ENCODE measurements around the gene IRF1.

DNA sequence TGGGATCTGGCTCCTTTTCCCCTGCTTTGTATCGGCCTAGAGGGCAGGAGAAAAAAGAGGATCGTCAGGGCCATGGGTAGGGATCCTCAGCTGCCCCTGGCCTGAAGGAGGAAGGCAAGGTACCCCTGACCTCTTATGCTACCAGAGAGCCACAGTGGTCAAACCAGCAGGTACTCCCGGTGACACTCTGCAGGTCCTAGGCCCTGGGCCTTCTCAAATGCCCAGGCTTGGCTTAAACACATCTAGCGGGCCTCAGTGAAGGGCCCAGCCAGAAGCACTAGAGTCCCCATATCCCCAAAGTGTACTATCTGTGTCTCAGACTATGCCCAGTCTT, 3.5 kb downstream of the IRF1 start:
- TF ChIP-seq JUND (IDR thresholded peaks at IDR 0.05) (no peak), EGR1 (IDR thresholded peaks at IDR 0.05; ENCODE audit: low read depth in 2 of 2) (no peak)
- TF ChIP-seq, protein P1, sequence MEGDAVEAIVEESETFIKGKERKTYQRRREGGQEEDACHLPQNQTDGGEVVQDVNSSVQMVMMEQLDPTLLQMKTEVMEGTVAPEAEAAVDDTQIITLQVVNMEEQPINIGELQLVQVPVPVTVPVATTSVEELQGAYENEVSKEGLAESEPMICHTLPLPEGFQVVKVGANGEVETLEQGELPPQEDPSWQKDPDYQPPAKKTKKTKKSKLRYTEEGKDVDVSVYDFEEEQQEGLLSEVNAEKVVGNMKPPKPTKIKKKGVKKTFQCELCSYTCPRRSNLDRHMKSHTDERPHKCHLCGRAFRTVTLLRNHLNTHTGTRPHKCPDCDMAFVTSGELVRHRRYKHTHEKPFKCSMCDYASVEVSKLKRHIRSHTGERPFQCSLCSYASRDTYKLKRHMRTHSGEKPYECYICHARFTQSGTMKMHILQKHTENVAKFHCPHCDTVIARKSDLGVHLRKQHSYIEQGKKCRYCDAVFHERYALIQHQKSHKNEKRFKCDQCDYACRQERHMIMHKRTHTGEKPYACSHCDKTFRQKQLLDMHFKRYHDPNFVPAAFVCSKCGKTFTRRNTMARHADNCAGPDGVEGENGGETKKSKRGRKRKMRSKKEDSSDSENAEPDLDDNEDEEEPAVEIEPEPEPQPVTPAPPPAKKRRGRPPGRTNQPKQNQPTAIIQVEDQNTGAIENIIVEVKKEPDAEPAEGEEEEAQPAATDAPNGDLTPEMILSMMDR (IDR thresholded peaks at IDR 0.05; ENCODE audit: low read depth, low read length, missing input control): no peak
- TF ChIP-seq, protein P2, sequence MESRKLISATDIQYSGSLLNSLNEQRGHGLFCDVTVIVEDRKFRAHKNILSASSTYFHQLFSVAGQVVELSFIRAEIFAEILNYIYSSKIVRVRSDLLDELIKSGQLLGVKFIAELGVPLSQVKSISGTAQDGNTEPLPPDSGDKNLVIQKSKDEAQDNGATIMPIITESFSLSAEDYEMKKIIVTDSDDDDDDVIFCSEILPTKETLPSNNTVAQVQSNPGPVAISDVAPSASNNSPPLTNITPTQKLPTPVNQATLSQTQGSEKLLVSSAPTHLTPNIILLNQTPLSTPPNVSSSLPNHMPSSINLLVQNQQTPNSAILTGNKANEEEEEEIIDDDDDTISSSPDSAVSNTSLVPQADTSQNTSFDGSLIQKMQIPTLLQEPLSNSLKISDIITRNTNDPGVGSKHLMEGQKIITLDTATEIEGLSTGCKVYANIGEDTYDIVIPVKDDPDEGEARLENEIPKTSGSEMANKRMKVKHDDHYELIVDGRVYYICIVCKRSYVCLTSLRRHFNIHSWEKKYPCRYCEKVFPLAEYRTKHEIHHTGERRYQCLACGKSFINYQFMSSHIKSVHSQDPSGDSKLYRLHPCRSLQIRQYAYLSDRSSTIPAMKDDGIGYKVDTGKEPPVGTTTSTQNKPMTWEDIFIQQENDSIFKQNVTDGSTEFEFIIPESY (IDR thresholded peaks at IDR 0.05): no peak
- TF ChIP-seq, protein P3, sequence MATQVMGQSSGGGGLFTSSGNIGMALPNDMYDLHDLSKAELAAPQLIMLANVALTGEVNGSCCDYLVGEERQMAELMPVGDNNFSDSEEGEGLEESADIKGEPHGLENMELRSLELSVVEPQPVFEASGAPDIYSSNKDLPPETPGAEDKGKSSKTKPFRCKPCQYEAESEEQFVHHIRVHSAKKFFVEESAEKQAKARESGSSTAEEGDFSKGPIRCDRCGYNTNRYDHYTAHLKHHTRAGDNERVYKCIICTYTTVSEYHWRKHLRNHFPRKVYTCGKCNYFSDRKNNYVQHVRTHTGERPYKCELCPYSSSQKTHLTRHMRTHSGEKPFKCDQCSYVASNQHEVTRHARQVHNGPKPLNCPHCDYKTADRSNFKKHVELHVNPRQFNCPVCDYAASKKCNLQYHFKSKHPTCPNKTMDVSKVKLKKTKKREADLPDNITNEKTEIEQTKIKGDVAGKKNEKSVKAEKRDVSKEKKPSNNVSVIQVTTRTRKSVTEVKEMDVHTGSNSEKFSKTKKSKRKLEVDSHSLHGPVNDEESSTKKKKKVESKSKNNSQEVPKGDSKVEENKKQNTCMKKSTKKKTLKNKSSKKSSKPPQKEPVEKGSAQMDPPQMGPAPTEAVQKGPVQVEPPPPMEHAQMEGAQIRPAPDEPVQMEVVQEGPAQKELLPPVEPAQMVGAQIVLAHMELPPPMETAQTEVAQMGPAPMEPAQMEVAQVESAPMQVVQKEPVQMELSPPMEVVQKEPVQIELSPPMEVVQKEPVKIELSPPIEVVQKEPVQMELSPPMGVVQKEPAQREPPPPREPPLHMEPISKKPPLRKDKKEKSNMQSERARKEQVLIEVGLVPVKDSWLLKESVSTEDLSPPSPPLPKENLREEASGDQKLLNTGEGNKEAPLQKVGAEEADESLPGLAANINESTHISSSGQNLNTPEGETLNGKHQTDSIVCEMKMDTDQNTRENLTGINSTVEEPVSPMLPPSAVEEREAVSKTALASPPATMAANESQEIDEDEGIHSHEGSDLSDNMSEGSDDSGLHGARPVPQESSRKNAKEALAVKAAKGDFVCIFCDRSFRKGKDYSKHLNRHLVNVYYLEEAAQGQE (IDR thresholded peaks at IDR 0.05): no peak

Data from liver (tissue), 3 donors.